Stimulated activated naive B cell treated with anti-CD40 and anti-IgM and Interleukin-4, amounts not matched to agents 10 μg/mL and 1 μg/mL and 100 μg/mL, for 72 hours (primary cell): ENCODE data around the gene TLCD3B.

Source experiments
- ATAC-seq, 2 donors: fragments of 150-1000 bp; cut with Tn5 transposase; replicated peaks; 2 replicates each; pipeline ENCODE4 v1.10.0; 2021; ENCODE audit warnings: moderate library complexity in 1 of 2
- DNase-seq: peaks from one replicate; pipeline ENCODE4 v3.0.0; 2021
- H3K27ac Mint-ChIP-seq: one replicate; pipeline ENCODE4 v1.8.0; 2022; ENCODE audit warnings: mild to moderate bottlenecking, mixed read lengths
- H3K27me3 Mint-ChIP-seq, 2 donors: one replicate each; pipeline ENCODE4 v1.8.0; 2022; ENCODE audit warnings: mixed read lengths in 2 of 2
- H3K36me3 Mint-ChIP-seq, 2 donors: one replicate each; pipeline ENCODE4 v1.8.0; 2022; ENCODE audit warnings: mixed read lengths in 2 of 2, mild to moderate bottlenecking in 1 of 2
- H3K4me1 Mint-ChIP-seq, 2 donors: one replicate each; pipeline ENCODE4 v1.8.0; 2022; ENCODE audit warnings: mixed read lengths in 2 of 2, mild to moderate bottlenecking in 1 of 2
- H3K4me3 Mint-ChIP-seq, 2 donors: one replicate each; pipeline ENCODE4 v1.8.0; 2022; ENCODE audit warnings: mild to moderate bottlenecking in 2 of 2, mixed read lengths in 2 of 2, moderate library complexity in 1 of 2
- H3K9me3 Mint-ChIP-seq, 2 donors: one replicate each; pipeline ENCODE4 v1.8.0; 2022; ENCODE audit warnings: mixed read lengths in 2 of 2, mild to moderate bottlenecking in 1 of 2

Gene TLCD3B

GRCh38 chr16:29995911-29996765, 34.9 kb downstream of the TLCD3B start, which contains the start of gene INO80E:
INO80E (plus strand) TSS chr16:29996241; CDS start chr16:29996311, 70 bp downstream.
- H3K4me1 Mint-ChIP-seq, result peaks cover 32 to 48% of the 10 kb centered on the region in 2 donors
- no peaks in the 10 kb centered on the region for H3K9me3 Mint-ChIP-seq
- peak within 1 kb of the TSS; percentile 97 for H3K4me3 Mint-ChIP-seq
- DNase-seq, result peak; percentile 99
- no peaks in the 10 kb centered on the region for H3K27me3 Mint-ChIP-seq
- H3K27ac Mint-ChIP-seq, result peak within 1 kb of the TSS; percentile 99
- peak; percentile 95 to 97 for ATAC-seq
- peaks cover 22 to 46% of the 10 kb centered on the region in 2 donors for H3K36me3 Mint-ChIP-seq

GRCh38 chr16:29995324-29995910, 35.7 kb downstream of the TLCD3B start, which contains the start of gene HIRIP3:
HIRIP3 (minus strand) TSS chr16:29995617; CDS start chr16:29995605, 12 bp downstream.
- H3K4me3 Mint-ChIP-seq, result peak within 1 kb of the TSS; percentile 97
- H3K27ac Mint-ChIP-seq, result peak within 1 kb of the TSS; percentile 99
- H3K36me3 Mint-ChIP-seq, result peaks cover 24 to 50% of the 10 kb centered on the region in 2 donors
- DNase-seq (peak; percentile 84), ATAC-seq (peak; percentile 65 to 73)
- no peaks in the 10 kb centered on the region for H3K27me3 Mint-ChIP-seq
- H3K9me3 Mint-ChIP-seq, result no peaks in the 10 kb centered on the region
- peaks cover 32 to 48% of the 10 kb centered on the region in 2 donors for H3K4me1 Mint-ChIP-seq

GRCh38 chr16:29994600-29995323, 36.3 kb downstream of the TLCD3B start:
- Mint-ChIP-seq H3K27me3 (no peaks in the 10 kb centered on the region), H3K36me3 (peaks cover 23 to 50% of the 10 kb centered on the region in 2 donors), H3K9me3 (no peaks in the 10 kb centered on the region), H3K27ac (peak overlapping the region; percentile 99), H3K4me1 (peaks cover 30 to 45% of the 10 kb centered on the region in 2 donors), H3K4me3 (peak overlapping the region; percentile 97)
- DNase-seq (no peak), ATAC-seq (peak; percentile 62 to 64)

- H3K27ac Mint-ChIP-seq, result peak overlapping the region; percentile 99
- ATAC-seq (no peak), DNase-seq (no peak)
- H3K4me3 Mint-ChIP-seq, result peak overlapping the region; percentile 97
- H3K4me1 Mint-ChIP-seq, result peaks cover 24 to 38% of the 10 kb centered on the region in 2 donors
- no peaks in the 10 kb centered on the region for H3K9me3 Mint-ChIP-seq
- no peaks in the 10 kb centered on the region for H3K27me3 Mint-ChIP-seq
- peaks cover 22 to 49% of the 10 kb centered on the region in 2 donors for H3K36me3 Mint-ChIP-seq
Measured at GRCh38 chr16:29993903-29994599, 37.0 kb downstream of the TLCD3B start.

GRCh38 chr16:29993191-29993902, 37.7 kb downstream of the TLCD3B start:
- DNase-seq (no peak), ATAC-seq (no peak)
- no peaks in the 10 kb centered on the region for H3K9me3 Mint-ChIP-seq
- no peak overlapping the region for H3K27ac Mint-ChIP-seq
- H3K36me3 Mint-ChIP-seq, result peaks cover 26 to 51% of the 10 kb centered on the region in 2 donors
- H3K27me3 Mint-ChIP-seq, result no peaks in the 10 kb centered on the region
- H3K4me3 Mint-ChIP-seq, result no peak overlapping the region
- H3K4me1 Mint-ChIP-seq, result peaks cover 24 to 33% of the 10 kb centered on the region in 2 donors

- Mint-ChIP-seq H3K4me3 (peak overlapping the region in 1 of 2 donors; percentile 43), H3K4me1 (peaks cover 26 to 33% of the 10 kb centered on the region in 2 donors), H3K27ac (peak overlapping the region; percentile 63), H3K9me3 (no peaks in the 10 kb centered on the region), H3K36me3 (peaks cover 34 to 51% of the 10 kb centered on the region in 2 donors), H3K27me3 (no peaks in the 10 kb centered on the region)
- ATAC-seq (no peak), DNase-seq (no peak)
Measured at GRCh38 chr16:29992344-29992967, 38.6 kb downstream of the TLCD3B start.

GRCh38 chr16:29991571-29991904, 39.5 kb downstream of the TLCD3B start:
- Mint-ChIP-seq H3K4me1 (peaks cover 21 to 28% of the 10 kb centered on the region in 2 donors), H3K27me3 (no peaks in the 10 kb centered on the region), H3K36me3 (peaks cover 37 to 51% of the 10 kb centered on the region in 2 donors), H3K4me3 (no peak overlapping the region), H3K27ac (no peak overlapping the region), H3K9me3 (no peaks in the 10 kb centered on the region)
- ATAC-seq (no peak), DNase-seq (no peak)

- H3K36me3 Mint-ChIP-seq, result peaks cover 40 to 52% of the 10 kb centered on the region in 2 donors
Measured at GRCh38 chr16:29990883-29991570, 40.0 kb downstream of the TLCD3B start.

GRCh38 chr16:29990034-29990433, 41.0 kb downstream of the TLCD3B start:
- Mint-ChIP-seq H3K27me3 (no peaks in the 10 kb centered on the region), H3K27ac (no peak overlapping the region), H3K9me3 (no peaks in the 10 kb centered on the region), H3K4me3 (no peak overlapping the region), H3K36me3 (peaks cover 45 to 61% of the 10 kb centered on the region in 2 donors), H3K4me1 (peaks cover 16 to 19% of the 10 kb centered on the region in 2 donors)
- ATAC-seq (no peak), DNase-seq (no peak)

More at GRCh38 chr16:29990883-29991570, 40.0 kb downstream of the TLCD3B start:
- Mint-ChIP-seq H3K4me3 (no peak overlapping the region), H3K27ac (peak overlapping the region; percentile 63), H3K4me1 (peaks cover 18 to 27% of the 10 kb centered on the region in 2 donors), H3K27me3 (no peaks in the 10 kb centered on the region), H3K9me3 (no peaks in the 10 kb centered on the region)
- ATAC-seq (no peak), DNase-seq (no peak)

GRCh38 chr16:29989111-29989858, 41.8 kb downstream of the TLCD3B start:
- ATAC-seq, result no peak
- Mint-ChIP-seq H3K27ac (peak overlapping the region; percentile 2), H3K9me3 (no peaks in the 10 kb centered on the region), H3K4me1 (peaks cover 10 to 12% of the 10 kb centered on the region in 2 donors), H3K27me3 (no peaks in the 10 kb centered on the region), H3K4me3 (no peak overlapping the region), H3K36me3 (peaks cover 46 to 61% of the 10 kb centered on the region in 2 donors)
- no peak for DNase-seq

GRCh38 chr16:29988346-29989075, 42.6 kb downstream of the TLCD3B start:
- no peaks in the 10 kb centered on the region for H3K27me3 Mint-ChIP-seq
- H3K27ac Mint-ChIP-seq, result peak overlapping the region; percentile 2
- H3K4me1 Mint-ChIP-seq, result peaks cover 5% of the 10 kb centered on the region in 2 donors
- DNase-seq (no peak), ATAC-seq (no peak)
- no peak overlapping the region for H3K4me3 Mint-ChIP-seq
- no peaks in the 10 kb centered on the region for H3K9me3 Mint-ChIP-seq
- peaks cover 49 to 61% of the 10 kb centered on the region in 2 donors for H3K36me3 Mint-ChIP-seq
